Ovary (tissue), 3 donors: ENCODE data around the gene KCND3.

Experiments
- EP300 ChIP-seq: sonication (generic); formaldehyde crosslinking; IDR thresholded peaks from one replicate; pipeline ENCODE4 v1.6.1; 2017; ENCODE audit warnings: antibody characterized with exemption
- POLR2A ChIP-seq: fragments of 450-650 bp; IDR thresholded peaks from one replicate; pipeline ENCODE4 v1.6.1; 2017; ENCODE audit warnings: antibody characterized with exemption, mild to moderate bottlenecking, moderate library complexity
- TF ChIP-seq, protein P1 (sequence below), 3 donors: fragments of 450-650 bp in 2 of 3; fragments of 200-600 bp in 1 of 3; IDR thresholded peaks; one replicate each; pipeline versions ENCODE4 v1.5.1 to v1.8.0; 2016 to 2022; ENCODE audit warnings: antibody characterized with exemption in 3 of 3, mild to moderate bottlenecking in 1 of 3
- donor health status: DM: no; HTN: no; CAD: no.

- TF ChIP-seq, protein P1, sequence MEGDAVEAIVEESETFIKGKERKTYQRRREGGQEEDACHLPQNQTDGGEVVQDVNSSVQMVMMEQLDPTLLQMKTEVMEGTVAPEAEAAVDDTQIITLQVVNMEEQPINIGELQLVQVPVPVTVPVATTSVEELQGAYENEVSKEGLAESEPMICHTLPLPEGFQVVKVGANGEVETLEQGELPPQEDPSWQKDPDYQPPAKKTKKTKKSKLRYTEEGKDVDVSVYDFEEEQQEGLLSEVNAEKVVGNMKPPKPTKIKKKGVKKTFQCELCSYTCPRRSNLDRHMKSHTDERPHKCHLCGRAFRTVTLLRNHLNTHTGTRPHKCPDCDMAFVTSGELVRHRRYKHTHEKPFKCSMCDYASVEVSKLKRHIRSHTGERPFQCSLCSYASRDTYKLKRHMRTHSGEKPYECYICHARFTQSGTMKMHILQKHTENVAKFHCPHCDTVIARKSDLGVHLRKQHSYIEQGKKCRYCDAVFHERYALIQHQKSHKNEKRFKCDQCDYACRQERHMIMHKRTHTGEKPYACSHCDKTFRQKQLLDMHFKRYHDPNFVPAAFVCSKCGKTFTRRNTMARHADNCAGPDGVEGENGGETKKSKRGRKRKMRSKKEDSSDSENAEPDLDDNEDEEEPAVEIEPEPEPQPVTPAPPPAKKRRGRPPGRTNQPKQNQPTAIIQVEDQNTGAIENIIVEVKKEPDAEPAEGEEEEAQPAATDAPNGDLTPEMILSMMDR (IDR thresholded peaks at IDR 0.05) = no peak
- TF ChIP-seq EP300 (no peak), POLR2A (no peak)
Observed at GRCh38 chr1:111988743-111989453, 570 bp downstream of the KCND3 start.
